ENCODE measurements around the gene ZDHHC1.
A peak's percentile ranks its signal among the peaks of the same experiment; 100 is the strongest.

The ZDHHC1 gene

DNA sequence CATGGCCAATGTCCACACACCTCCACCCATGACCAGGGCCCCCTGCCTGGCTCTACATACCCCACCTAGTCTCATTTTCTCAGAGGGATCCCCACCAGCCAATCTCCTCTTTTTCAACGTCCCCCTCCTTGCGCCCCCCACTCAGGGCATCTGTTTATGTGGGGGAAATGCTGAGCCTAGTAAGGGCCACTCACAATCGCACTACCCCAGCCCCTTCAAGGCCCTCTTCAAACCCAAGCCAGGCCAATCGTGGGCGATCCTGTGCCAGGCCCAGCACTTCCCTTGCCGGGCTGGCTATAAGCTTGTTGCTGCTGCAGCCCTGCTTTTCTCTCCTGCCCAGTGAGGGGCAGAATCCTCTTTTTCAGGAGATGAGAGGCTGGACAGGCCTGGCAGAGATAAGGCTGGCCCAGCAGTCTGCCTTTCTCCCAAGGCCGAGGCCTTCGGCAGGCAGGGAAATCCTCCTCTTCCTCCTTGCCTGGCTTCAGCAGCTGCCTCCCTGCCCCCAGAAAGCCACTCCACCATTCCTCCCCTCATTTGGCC is 30.8 kb upstream of the ZDHHC1 start:
- no peak for DNase-seq

DNA sequence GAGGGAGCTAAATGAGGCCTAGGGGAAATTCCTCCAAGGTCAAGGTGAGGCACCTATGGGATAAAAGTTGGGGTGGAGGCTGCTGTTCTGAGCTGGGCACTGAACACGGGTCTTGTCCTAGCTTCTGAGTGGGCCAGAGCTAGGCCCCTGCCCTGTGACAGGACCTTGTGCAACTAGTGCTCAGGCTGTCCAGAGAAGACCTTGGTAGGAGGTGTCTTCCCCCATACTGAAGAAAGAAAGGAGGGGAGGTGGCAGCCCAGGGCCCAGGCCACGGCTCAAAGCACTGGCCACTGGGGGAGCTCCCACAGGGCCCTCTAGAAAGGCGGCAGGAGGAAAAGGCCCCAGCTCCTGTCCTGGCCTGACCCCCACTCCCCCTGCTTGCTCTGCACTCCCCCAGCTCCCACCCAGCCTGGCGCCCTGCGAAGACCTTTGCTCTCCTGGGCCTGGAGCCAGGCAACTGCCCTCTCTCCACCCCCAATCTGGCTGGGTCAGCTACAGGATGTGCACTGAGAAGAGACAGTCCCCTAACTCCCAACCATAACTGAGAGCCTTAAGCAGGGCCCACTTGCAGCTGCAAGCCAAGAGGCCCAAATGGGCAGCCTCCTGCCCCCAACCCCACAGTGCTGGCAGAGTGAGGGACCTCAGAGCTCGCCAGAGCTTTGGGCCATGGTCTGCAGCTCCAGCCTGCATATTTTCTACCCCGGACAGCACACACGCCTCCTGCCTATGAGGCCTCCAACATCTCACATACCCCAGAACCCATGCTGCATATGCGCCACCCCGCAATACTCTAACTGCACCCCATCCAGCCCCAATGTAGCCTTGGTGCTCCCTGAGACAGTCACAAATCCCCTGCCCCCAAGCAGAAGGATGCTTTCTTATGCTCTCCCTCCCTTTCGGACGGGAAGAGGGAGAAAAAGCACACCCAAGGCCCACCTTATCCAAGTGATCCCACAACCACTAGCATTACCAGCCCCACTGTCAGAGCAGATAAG is 29.9 kb upstream of the ZDHHC1 start:
- no peak for DNase-seq

DNA sequence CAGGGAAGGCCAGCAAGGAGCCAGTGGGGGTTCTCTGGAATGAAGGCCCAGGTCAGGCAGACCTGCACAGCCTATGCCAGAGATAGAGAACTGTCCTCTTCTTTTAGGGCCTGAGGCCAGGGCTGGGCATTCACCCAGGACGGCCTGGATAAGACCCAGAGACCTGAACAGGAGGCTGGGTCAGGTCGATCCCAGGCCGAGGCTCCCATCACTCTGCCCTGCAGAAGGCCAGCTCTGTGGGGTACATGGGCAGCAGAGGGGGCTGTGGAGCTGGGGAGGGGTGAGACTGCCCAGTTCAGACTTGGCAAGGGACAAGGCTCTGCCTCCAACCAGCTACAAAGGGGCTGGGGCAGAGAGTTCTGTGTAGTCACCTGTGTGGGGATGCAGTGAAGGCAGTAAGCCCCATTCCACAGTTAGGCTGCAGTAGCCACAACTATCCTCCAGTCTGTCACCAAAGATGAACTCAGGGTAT is 29.2 kb upstream of the ZDHHC1 start:
- no peak for DNase-seq

DNA sequence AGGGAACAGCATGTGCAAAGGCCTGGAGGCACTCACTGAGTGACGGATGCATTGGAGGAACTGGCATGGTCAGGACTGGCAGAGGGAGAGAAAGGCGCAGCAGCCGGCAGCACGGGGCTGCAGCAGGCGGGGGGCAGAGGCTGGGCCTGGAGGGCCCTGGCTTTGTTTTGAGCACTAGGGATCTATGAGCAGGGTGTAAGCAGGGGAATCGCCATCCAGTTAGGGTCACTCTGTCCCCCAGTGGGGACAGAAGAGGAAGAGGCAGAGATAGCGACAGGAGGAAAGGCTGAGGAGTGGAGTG is 28.8 kb upstream of the ZDHHC1 start:
- DNase-seq = no peak

DNA sequence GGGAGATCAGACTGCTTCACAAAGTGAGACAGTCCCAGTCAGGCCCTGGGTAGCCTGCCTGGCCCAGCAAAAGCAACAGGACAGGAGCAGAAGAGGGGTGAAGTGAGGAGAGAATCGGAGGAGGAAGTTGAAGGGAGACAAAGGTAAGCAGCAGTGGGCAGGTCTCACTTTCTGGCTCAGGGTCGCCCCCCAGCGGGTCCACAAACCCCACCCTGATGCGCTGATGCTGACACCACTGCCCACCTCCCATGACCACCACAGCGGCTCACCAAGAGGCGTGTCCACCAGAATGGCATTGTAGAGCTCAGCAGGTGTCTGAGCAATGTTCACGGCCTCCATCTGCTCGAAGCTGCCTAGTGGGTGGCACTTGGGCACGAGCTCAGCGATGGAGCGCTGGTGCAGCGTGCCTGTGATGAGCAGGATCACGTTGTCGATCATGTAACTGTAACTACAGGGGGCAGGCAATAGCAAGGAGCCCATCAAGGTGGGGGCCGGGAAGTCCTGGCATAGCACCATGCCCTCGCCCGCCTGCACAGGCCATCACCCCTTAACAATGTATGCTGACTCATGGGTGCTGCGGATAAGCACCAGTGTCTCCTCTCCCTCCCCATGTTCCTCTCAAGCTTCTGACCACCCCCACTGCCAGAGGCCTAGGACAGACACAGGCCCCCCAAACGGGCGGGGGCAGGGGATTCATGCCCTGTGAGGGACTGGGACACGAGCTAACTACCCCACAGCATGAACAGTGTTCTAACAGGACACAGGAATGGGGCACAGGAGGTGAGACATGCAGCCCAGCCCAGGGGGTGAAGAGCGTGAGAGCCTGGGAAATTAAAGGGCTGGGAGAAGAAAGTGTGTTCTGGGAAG is 28.2 kb upstream of the ZDHHC1 start:
- no peak for DNase-seq

DNA sequence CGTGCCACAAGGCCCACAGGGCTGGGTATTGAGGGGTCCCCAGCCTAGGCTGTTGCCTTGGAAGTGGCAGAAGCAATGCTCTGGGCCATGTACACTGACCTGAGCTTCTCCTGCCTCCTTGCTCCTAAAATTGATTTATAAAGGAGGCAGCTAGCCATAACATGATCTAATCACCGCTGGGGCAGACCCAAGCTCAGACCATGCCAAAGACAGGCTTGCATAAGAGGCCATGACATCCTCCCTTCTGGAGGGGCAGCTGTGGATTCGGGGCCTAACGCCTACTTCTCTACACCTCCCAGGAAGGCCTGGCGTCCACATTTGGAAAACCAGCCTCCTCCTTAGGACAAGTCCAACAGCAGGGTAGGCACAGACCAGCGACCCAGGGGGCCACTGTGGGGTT is 27.0 kb upstream of the ZDHHC1 start:
- no peak for DNase-seq

GRCh38 chr16:67442581-67443255 is 26.4 kb upstream of the ZDHHC1 start:
- no peak for DNase-seq

DNA sequence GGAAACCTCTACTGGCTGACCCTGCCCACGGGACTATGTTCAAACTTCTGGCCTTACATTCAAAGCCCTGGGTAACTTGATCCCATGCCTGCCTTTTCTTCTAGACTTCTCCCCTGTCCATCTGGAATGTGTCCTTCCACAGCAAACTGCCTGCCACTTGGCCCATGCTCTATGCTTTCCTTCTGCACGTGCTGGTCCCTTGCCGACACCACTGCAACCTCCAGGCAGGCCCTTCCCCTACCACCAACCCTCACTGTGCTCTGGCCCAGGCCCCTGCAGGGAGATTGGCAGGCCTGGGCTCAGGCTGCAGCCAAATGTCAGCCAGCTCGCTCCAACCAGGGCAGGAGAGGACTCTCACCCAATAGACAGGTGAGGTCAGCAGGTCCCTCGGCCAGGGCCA is 25.6 kb upstream of the ZDHHC1 start:
- DNase-seq = no peak

DNA sequence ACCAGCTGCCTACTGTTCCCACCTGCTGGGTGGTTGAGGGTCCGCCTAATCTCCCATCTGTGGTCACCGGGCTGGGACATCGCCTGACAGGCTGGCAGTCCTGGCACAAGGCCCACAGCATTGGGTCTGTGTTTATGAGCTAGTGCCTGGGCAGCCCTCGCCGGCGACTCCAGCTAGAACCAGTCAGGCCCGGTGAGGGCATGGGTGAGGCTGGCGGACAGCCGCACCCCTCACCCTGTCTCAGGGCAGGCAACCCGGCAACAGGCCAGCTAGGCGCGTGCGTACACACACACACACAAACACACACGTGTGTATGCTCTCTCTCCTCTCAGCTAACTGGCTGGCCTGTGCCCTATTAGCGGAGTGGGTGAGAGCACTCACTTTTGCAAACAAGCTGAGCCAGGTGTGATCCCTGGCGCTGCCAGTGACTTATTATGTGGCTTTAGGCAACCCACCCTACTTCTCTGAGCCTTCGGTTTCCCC is 25.0 kb upstream of the ZDHHC1 start:
- peak; percentile 70 to 76 for DNase-seq

DNA sequence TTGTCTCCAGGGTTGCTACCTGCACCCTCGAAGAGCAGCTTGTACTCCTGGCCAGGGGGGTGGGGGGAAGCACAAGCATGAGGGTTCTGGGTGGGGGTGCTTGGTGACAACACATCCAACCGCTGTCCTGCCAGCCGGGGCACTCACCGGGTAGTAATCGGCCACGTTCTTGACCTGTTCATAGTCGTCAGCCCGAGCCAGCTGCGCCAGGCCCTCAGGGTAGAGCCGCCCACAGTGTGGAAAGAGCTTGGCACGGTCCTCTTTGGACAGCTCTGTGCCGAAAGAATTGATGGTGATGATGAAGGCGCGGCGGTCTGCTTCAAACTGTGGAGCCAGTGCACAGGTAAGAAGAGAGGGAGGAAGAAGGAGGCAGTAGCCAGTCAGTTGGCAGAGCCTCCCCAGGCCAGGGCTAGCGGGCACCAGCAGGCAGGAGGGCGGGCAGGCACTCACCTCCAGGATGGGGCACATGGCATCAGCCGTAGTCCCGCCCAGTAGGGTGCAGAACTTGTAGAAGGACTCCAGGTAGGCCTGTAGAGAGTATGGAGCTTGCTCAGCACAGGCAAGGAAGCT is 22.6 kb upstream of the ZDHHC1 start:
- no peak for DNase-seq

GRCh38 chr16:67438098-67438791 is 22.0 kb upstream of the ZDHHC1 start:
- no peak for DNase-seq

- DNase-seq = no peak
Observed at GRCh38 chr16:67437513-67437912, 21.2 kb upstream of the ZDHHC1 start.

DNA sequence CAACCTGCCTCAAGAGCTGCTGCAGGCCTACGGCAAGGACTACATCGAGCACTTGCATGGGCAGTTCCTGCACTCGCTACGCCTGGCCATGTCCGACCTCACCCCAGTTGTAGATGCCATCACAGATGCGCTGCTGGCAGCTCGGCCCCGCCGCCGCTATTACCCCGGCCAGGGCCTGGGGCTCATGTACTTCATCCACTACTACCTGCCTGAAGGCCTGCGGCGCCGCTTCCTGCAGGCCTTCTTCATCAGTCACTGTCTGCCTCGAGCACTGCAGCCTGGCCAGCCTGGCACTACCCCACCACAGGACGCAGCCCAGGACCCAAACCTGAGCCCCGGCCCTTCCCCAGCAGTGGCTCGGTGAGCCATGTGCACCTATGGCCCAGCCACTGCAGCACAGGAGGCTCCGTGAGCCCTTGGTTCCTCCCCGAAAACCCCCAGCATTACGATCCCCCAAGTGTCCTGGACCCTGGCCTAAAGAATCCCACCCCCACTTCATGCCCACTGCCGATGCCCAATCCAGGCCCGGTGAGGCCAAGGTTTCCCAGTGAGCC is 20.4 kb upstream of the ZDHHC1 start:
- no peak for DNase-seq

- DNase-seq = no peak
Observed at GRCh38 chr16:67435758-67436164, 19.5 kb upstream of the ZDHHC1 start.

GRCh38 chr16:67433131-67433719 is 16.9 kb upstream of the ZDHHC1 start:
- DNase-seq = no peak

- DNase-seq = no peak
Observed at GRCh38 chr16:67432506-67432890, 16.2 kb upstream of the ZDHHC1 start.

- peak; percentile 41 to 50 for DNase-seq
Observed at GRCh38 chr16:67431775-67432505, 15.7 kb upstream of the ZDHHC1 start.

GRCh38 chr16:67430977-67431774 is 14.9 kb upstream of the ZDHHC1 start, which contains the start of gene HSD11B2:
TSS of gene HSD11B2 (plus strand) at chr16:67431121. CDS start at chr16:67431249, 128 bp downstream.
- peak; percentile 41 to 62 for DNase-seq

GRCh38 chr16:67430504-67430976 is 14.3 kb upstream of the ZDHHC1 start:
- DNase-seq = peak in 1 of 2 experiments; percentile 41

Data from SHP77 (cell line).